SK-N-SH treated with all-trans-retinoic acid at 6 μM for 48 hours (cell line): ENCODE data around the gene ADAP1.

Source experiments
- ATAC-seq: fragments of 200-7000 bp; cut with Tn5 transposase; 3 replicates; pipeline ENCODE4 v1.9.1; 2020; ENCODE audit warnings: mild to moderate bottlenecking, moderate library complexity
- ARNTL ChIP-seq: fragments of 450-650 bp; formaldehyde crosslinking; IDR thresholded peaks from 2 replicates; pipeline ENCODE4 v1.5.0; 2020; ENCODE audit warnings: low read depth, mild to moderate bottlenecking, moderate library complexity, borderline replicate concordance
- BACH2 ChIP-seq: fragments of 250-450 bp; sonication (Bioruptor Pico); IDR thresholded peaks from 2 replicates; pipeline ENCODE4 v1.9.0; 2021; ENCODE audit warnings: mild to moderate bottlenecking, borderline replicate concordance
- CSDC2 ChIP-seq: fragments of 250-450 bp; sonication (Bioruptor Pico); IDR thresholded peaks from 2 replicates; pipeline ENCODE4 v1.5.0; 2020; ENCODE audit warnings: mild to moderate bottlenecking, moderate library complexity
- CSRNP3 ChIP-seq: fragments of 250-450 bp; sonication (Bioruptor Pico); IDR thresholded peaks from 2 replicates; pipeline ENCODE4 v1.5.1; 2021; ENCODE audit warnings: mild to moderate bottlenecking, moderate library complexity
- ESRRG ChIP-seq: fragments of 250-450 bp; sonication (Bioruptor Pico); IDR thresholded peaks from 2 replicates; pipeline ENCODE4 v1.6.1; 2021; ENCODE audit warnings: mild to moderate bottlenecking
- GLIS3 ChIP-seq: fragments of 250-450 bp; sonication (Bioruptor Pico); IDR thresholded peaks from 2 replicates; pipeline ENCODE4 v1.5.0; 2020; ENCODE audit warnings: mild to moderate bottlenecking, moderate library complexity
- ISL1 ChIP-seq: fragments of 250-450 bp; sonication (Bioruptor Pico); IDR thresholded peaks from 2 replicates; pipeline ENCODE4 v2.1.2; 2022; ENCODE audit warnings: mild to moderate bottlenecking, moderate library complexity
- OSR1 ChIP-seq: fragments of 250-450 bp; sonication (Bioruptor Pico); IDR thresholded peaks from 2 replicates; pipeline ENCODE4 v1.8.0; 2022; ENCODE audit warnings: moderate library complexity, mild to moderate bottlenecking, inconsistent platforms
- PATZ1 ChIP-seq: fragments of 250-450 bp; sonication (Bioruptor Pico); IDR thresholded peaks from 2 replicates; pipeline ENCODE4 v1.8.0; 2020; ENCODE audit warnings: mild to moderate bottlenecking, moderate library complexity, borderline replicate concordance
- POU6F1 ChIP-seq: fragments of 250-450 bp; sonication (Bioruptor Pico); IDR thresholded peaks from 2 replicates; pipeline ENCODE4 v1.8.0; 2021; ENCODE audit warnings: low read depth, mild to moderate bottlenecking, moderate library complexity, borderline replicate concordance
- PPARA ChIP-seq: fragments of 250-450 bp; sonication (Bioruptor Pico); IDR thresholded peaks from 2 replicates; pipeline ENCODE4 v1.5.0; 2020; ENCODE audit warnings: mild to moderate bottlenecking, borderline replicate concordance
- RARB ChIP-seq: fragments of 250-450 bp; sonication (Bioruptor Pico); IDR thresholded peaks from 2 replicates; pipeline ENCODE4 v1.8.0; 2021; ENCODE audit warnings: mild to moderate bottlenecking, moderate library complexity
- SNAI2 ChIP-seq: fragments of 250-450 bp; sonication (Bioruptor Pico); IDR thresholded peaks from 2 replicates; pipeline ENCODE4 v1.5.0; 2020; ENCODE audit warnings: mild to moderate bottlenecking, moderate library complexity
- TCF4 ChIP-seq: fragments of 250-450 bp; sonication (Bioruptor Pico); IDR thresholded peaks from 2 replicates; pipeline ENCODE4 v1.8.0; 2021; ENCODE audit warnings: mild to moderate bottlenecking, moderate library complexity, borderline replicate concordance
- TOX ChIP-seq: fragments of 250-450 bp; sonication (Bioruptor Pico); IDR thresholded peaks from 2 replicates; pipeline ENCODE4 v1.8.0; 2021; ENCODE audit warnings: mild to moderate bottlenecking, moderate library complexity, borderline replicate concordance
- ZC3H10 ChIP-seq: fragments of 250-450 bp; sonication (Bioruptor Pico); IDR thresholded peaks from 2 replicates; pipeline ENCODE4 v1.5.1; 2021; ENCODE audit warnings: mild to moderate bottlenecking, moderate library complexity
- ZFP3 ChIP-seq: fragments of 250-450 bp; sonication (Bioruptor Pico); IDR thresholded peaks from 2 replicates; pipeline ENCODE4 v1.5.0; 2020; ENCODE audit warnings: mild to moderate bottlenecking, moderate library complexity
- ZFP30 ChIP-seq: fragments of 450-650 bp; formaldehyde crosslinking; IDR thresholded peaks from 2 replicates; pipeline ENCODE4 v1.5.0; 2022; ENCODE audit warnings: mild to moderate bottlenecking, moderate library complexity
- ZNF565 ChIP-seq: fragments of 450-650 bp; formaldehyde crosslinking; conservative IDR thresholded peaks from 2 replicates; pipeline ENCODE4 v1.5.0; 2020; ENCODE audit warnings: low read depth, mild to moderate bottlenecking, moderate library complexity
- ZNF70 ChIP-seq: fragments of 450-650 bp; formaldehyde crosslinking; IDR thresholded peaks from 2 replicates; pipeline ENCODE4 v1.5.0; 2020; ENCODE audit warnings: mild to moderate bottlenecking, moderate library complexity
- ZNF8 ChIP-seq: fragments of 450-650 bp; formaldehyde crosslinking; IDR thresholded peaks from 2 replicates; pipeline ENCODE4 v1.5.0; 2020; ENCODE audit warnings: mild to moderate bottlenecking, moderate library complexity

Gene ADAP1

GRCh38 chr7:879093-879492 is 75.4 kb downstream of the ADAP1 start:
- no peak for ATAC-seq
- TF ChIP-seq ZNF565 (CRISPR knock-in tag) (no peak), POU6F1 (CRISPR knock-in tag) (no peak), ZFP3 (CRISPR knock-in tag) (no peak), OSR1 (CRISPR knock-in tag) (no peak), ARNTL (CRISPR knock-in tag) (no peak), GLIS3 (no peak), PPARA (CRISPR knock-in tag) (no peak), ISL1 (CRISPR knock-in tag) (no peak), ZNF8 (CRISPR knock-in tag) (no peak), TOX (no peak), BACH2 (CRISPR knock-in tag) (no peak), PATZ1 (CRISPR knock-in tag) (no peak), CSRNP3 (CRISPR knock-in tag) (no peak), ESRRG (CRISPR knock-in tag) (no peak), TCF4 (CRISPR knock-in tag) (no peak)

GRCh38 chr7:877312-878232 is 76.9 kb downstream of the ADAP1 start:
- no peak for TF ChIP-seq RARB (CRISPR knock-in tag)
- TF ChIP-seq OSR1 (CRISPR knock-in tag) = no peak
- TF ChIP-seq PATZ1 (CRISPR knock-in tag) = no peak
- TF ChIP-seq ZNF70 = no peak
- no peak for TF ChIP-seq ESRRG (CRISPR knock-in tag)
- no peak for TF ChIP-seq POU6F1 (CRISPR knock-in tag)
- no peak for TF ChIP-seq ZFP30 (CRISPR knock-in tag)
- no peak for TF ChIP-seq BACH2 (CRISPR knock-in tag)
- no peak for TF ChIP-seq SNAI2 (CRISPR knock-in tag)
- ATAC-seq = no peak

GRCh38 chr7:876972-877311 is 77.5 kb downstream of the ADAP1 start:
- peak; percentile 42 for ATAC-seq
- TF ChIP-seq ZFP3 (CRISPR knock-in tag) (no peak), ZNF70 (no peak), PATZ1 (CRISPR knock-in tag) (no peak), PPARA (CRISPR knock-in tag) (no peak), ZFP30 (CRISPR knock-in tag) (no peak), SNAI2 (CRISPR knock-in tag) (no peak), ZC3H10 (CRISPR knock-in tag) (no peak), CSDC2 (CRISPR knock-in tag) (no peak), CSRNP3 (CRISPR knock-in tag) (no peak), RARB (CRISPR knock-in tag) (no peak), ISL1 (CRISPR knock-in tag) (no peak), OSR1 (CRISPR knock-in tag) (no peak), TCF4 (CRISPR knock-in tag) (no peak), ESRRG (CRISPR knock-in tag) (no peak)
